NCI-H446 (cell line): ENCODE measurements around the gene VGLL4.
"Not testable (repeated sequence)": the region's sequence is repeated elsewhere in the genome, so short reads cannot be mapped to it uniquely, and the experiment has no call there.

Experiments used
- DNase-seq, 2 experiments: peaks; one replicate each; lab custom pipeline; 2025; lab: John Stamatoyannopoulos, UW

VGLL4 gene

GRCh38 chr3:11530153-11530721, 113.5 kb downstream of the VGLL4 start:
- no peak for DNase-seq

DNA sequence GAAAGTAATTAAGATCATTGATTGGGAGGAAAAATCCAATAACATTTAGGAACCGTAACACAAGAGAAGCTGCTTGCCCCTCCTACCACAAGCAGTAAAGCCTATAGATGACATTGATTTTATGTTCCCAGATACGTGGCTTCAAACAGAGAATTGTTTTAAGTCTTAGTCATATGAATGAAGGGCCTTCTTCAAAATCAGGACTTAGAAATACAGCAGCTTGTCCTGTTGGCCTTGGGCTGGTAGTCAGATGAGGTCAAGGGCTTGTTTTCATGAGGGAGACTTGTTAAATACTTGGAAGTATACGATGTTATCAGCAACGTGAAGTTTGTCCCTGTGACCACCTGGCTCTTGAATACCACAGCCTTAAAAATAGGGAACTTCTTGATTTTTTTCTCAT, 114.4 kb downstream of the VGLL4 start:
- no peak for DNase-seq

DNA sequence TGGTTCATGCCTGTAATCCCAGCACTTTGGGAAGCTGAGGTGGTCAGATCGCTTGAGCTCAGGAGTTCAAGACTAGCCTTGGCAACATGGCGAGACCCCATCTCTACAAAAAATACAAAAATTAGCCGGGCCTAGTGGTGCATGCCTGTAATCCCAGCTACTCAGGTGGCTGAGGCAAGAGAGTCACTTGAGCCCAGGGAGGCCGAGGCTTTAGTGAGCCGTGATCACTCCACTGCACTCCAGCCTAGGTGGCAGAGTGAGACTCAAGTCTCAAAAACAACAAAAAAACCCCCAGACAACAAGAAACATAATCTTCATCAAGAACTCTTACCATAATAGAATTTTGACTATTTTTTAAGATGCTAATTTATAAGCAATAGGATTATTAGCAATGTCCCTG, 117.6 kb downstream of the VGLL4 start:
- not testable (repeated sequence) for DNase-seq

GRCh38 chr3:11523572-11524101, 120.1 kb downstream of the VGLL4 start:
- DNase-seq, result no peak

- DNase-seq, result no peak
Observed at GRCh38 chr3:11522953-11523571, 120.7 kb downstream of the VGLL4 start.

DNA sequence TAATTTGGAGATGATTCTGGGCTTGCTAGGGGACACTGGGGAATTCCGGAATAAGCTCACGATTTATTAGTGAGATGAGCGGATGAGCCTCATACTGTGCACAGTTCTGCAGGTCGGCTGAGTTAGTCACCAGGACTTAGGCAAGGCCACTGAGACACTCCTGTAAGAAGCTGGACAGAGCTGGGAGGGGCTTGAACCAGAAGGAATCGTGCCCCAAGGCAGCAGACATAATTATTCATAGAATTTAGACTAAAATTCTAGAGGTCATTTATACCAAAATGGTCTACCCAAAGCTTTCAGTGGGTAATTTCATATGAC, 121.4 kb downstream of the VGLL4 start:
- DNase-seq, result no peak

GRCh38 chr3:11521167-11521566, 122.5 kb downstream of the VGLL4 start:
- no peak for DNase-seq

DNA sequence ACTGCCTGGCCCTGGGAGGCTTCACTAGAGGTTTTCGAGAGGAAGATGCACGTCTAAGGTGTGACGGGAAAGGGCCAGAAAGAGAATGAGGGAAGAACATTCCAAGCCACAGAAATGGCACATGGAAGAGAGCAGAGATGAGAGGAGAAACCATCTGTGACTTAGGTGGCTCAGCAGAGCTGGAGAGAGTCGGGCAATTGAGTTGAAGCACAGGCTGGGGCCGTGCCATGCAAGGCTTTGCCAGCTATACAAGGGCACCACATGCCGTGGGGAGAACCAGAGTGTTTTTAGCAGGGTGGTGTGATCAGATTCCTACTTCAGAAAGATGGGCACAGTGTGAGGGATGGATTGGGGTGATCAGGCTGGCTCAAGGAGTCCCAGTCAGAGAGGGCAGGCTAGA, 126.1 kb downstream of the VGLL4 start:
- DNase-seq, result peak in 1 of 2 experiments; percentile 19

- peak in 1 of 2 experiments; percentile 9 for DNase-seq
Observed at GRCh38 chr3:11514191-11514821, 129.4 kb downstream of the VGLL4 start.

DNA sequence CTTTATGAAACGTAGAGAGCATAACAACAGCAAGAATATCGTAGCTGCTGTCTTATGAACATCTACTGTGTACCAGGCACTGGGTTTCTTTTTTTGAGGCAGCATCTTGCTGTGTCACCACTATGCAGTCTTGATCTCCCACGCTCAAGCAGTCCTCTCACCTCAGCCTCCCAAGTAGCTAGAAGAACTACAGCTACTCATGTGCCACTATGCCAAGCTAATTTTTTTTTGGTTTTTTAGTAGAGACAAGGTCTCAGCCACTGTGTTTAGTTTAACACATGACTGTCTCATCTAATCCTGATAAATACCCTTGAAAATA, 129.9 kb downstream of the VGLL4 start:
- no peak for DNase-seq

- DNase-seq, result not testable (repeated sequence)
Observed at GRCh38 chr3:11513125-11513816, 130.4 kb downstream of the VGLL4 start.

DNA sequence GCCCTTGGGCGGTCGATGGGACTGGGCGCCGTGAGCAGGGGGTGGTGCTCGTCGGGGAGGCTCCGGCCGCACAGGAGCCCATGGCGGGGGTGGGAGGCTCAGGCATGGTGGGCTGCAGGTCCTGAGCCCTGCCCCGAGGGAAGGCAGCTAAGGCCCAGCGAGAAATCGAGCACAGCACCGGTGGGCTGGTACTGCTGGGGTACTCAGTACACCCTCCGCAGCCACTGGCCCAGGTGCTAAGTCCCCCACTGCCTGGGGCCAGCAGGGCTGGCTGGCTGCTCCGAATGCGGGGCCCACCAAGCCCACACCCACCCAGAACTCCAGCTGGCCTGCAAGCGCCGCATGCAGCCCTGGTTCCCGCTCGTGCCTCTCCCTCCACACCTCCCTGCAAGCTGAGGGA, 132.1 kb downstream of the VGLL4 start:
- not testable (repeated sequence) for DNase-seq

DNA sequence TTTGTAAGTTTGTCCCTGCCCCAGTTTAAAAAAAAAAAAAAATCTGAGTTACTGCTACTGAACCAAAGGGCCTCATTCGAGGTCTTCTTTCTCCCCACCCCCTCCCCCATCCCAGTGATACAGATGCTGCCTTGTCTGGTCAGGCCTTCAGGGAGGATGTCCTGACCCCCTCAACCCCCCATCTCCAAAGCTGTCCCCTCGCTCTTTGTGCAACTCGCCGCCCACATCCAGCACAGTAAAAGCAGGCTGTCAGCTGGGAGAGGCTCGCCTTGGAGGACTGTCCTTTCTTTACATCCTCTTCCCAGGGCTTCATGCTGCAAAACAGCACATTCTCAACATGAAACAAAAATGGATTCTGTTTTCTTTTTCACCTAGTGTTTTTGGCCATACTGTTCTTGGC, 133.4 kb downstream of the VGLL4 start:
- no peak for DNase-seq

GRCh38 chr3:11510001-11510340, 133.7 kb downstream of the VGLL4 start:
- DNase-seq, result no peak

GRCh38 chr3:11509173-11510000, 134.3 kb downstream of the VGLL4 start:
- peak; percentile 49 to 67 for DNase-seq

DNA sequence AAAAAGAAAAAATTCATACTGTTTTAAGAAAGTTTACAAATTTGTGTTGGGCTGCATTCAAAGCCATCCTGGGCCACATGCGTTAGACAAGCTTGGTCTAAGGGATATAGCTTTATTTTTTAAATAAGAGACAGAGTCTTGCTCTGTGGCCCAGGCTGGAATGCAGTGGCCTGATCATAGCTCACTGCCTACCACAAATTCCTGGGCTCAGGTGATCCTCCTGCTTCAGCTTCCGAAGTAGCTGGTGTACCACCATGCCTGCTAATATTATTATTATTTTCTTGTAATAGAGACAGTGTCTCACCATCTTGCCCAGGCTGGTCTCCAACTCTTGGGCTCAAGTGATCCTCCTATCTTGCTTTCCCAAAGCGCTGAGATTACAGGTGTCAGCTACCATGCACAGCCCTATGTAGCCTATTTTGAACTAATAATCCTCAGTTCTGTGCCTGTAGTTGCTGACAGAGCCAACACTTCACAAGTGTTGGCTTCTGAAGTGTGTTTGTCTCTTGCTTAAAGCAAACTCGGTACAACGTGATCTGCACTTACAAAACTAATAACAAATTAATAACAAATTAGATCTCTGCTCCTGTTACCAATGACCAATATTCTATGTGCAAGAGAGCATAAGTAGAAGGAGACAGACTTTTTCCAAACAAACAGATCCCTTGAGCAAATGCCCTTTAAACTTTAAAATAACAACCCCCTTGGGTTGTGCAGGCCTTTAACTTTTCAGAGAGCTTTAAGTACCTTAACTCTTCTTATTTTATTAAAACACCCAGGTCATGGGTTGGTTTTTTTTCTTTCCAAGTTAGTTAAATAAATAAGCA, 135.2 kb downstream of the VGLL4 start:
- DNase-seq, result no peak

GRCh38 chr3:11507719-11508118, 136.0 kb downstream of the VGLL4 start:
- DNase-seq, result no peak
